OCI-LY3 (cell line): ENCODE results near the gene CCDC27.

ENCODE experiments used
- H2AFZ ChIP-seq: fragments of 200-600, 300-600 bp; shearing (Covaris generic); 2 replicates; pipeline ENCODE4 v1.6.0; 2014; ENCODE audit warnings: antibody characterized with exemption, low read depth, low read length
- H3K27ac ChIP-seq: fragments of 200-600, 300-600 bp; sonication (generic); 2 replicates; pipeline ENCODE4 v1.5.1; 2014; ENCODE audit warnings: mild to moderate bottlenecking, low read length, moderate library complexity, mixed read lengths
- H3K27me3 ChIP-seq: fragments of 200-600, 300-600 bp; sonication (generic); 2 replicates; pipeline ENCODE4 v1.6.1; 2014; ENCODE audit warnings: low read depth, low read length, mixed read lengths
- H3K36me3 ChIP-seq: fragments of 200-600, 300-600 bp; sonication (generic); replicated peaks from 2 replicates; pipeline ENCODE3; 2014; ENCODE audit warnings: low read depth, low read length, mixed read lengths
- H3K4me1 ChIP-seq: fragments of 300-600, 200-600 bp; sonication (generic); 2 replicates; pipeline ENCODE4 v1.6.1; 2014; ENCODE audit warnings: low read length, mixed read lengths
- H3K4me2 ChIP-seq: fragments of 200-600, 300-600 bp; sonication (generic); 2 replicates; pipeline ENCODE4 v1.6.1; 2014; ENCODE audit warnings: low read length, mixed read lengths
- H3K4me3 ChIP-seq: fragments of 300-600, 200-600 bp; sonication (generic); 2 replicates; pipeline ENCODE4 v1.5.1; 2014; ENCODE audit warnings: antibody characterized with exemption, mild to moderate bottlenecking, low read length, moderate library complexity
- H3K79me2 ChIP-seq: fragments of 300-600, 200-600 bp; shearing (Covaris generic); 2 replicates; pipeline ENCODE4 v1.6.1; 2014; ENCODE audit warnings: mild to moderate bottlenecking, low read length, mixed read lengths
- H3K9ac ChIP-seq: fragments of 300-600, 200-600 bp; shearing (Covaris generic); 2 replicates; pipeline ENCODE4 v1.6.0; 2014; ENCODE audit warnings: mild to moderate bottlenecking, low read length, moderate library complexity
- H3K9me3 ChIP-seq: fragments of 200-600, 300-600 bp; shearing (Covaris generic); 2 replicates; pipeline ENCODE4 v1.6.1; 2014; ENCODE audit warnings: low read length, mixed read lengths; ENCODE audit not compliant: insufficient read depth
- H4K20me1 ChIP-seq: fragments of 200-600, 300-600 bp; sonication (generic); 2 replicates; pipeline ENCODE4 v1.6.1; 2016; ENCODE audit warnings: low read length, mixed read lengths; ENCODE audit not compliant: insufficient read depth
- EZH2phosphoT487 ChIP-seq: fragments of 200-600 bp; shearing (Covaris generic); IDR thresholded peaks from 2 replicates; pipeline ENCODE4 v1.6.1; 2018; ENCODE audit warnings: antibody characterized with exemption, mixed run types, low read depth
- TF ChIP-seq, protein P1 (sequence below): fragments of 200-600, 300-600 bp; sonication (generic); IDR thresholded peaks from 2 replicates; pipeline ENCODE4 v1.5.1; 2014; ENCODE audit warnings: antibody characterized with exemption, low read length, low read depth

Gene CCDC27

DNA sequence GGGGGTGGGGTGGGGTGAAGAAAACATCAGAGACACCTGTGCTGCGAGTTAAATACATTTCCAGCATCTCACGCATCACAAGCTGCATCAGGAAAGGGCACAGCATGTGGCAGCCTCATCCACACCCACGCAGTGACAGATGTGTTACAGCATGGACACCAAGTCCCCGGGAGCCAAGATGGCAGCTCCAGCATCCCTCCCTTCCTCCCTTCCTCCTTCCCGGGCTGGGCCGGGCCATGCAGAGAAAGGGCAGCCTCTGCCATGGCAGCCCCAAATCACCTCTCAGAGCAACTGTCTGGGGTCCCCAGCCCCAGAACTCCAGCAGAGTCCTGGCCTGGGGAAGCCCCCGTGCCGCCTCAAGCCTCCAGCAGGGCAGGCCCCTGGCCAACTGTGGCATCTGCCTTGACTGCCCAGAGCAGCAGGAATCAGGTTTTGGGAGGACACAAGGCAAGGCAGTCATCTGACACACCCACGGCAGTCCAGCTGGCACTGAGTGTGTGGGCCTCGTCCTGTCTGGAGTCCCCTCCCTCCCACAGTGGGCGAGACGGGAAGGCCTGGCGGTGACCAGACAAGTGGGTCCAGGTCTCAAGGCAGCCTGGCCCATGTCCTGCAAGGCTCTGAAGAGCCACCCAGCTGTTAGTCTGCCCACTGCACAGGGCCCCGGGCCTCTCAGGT is 26.5 kb downstream of the CCDC27 start:
- no peaks in the 10 kb centered on the region for H3K79me2 ChIP-seq
- TF ChIP-seq, protein P1, sequence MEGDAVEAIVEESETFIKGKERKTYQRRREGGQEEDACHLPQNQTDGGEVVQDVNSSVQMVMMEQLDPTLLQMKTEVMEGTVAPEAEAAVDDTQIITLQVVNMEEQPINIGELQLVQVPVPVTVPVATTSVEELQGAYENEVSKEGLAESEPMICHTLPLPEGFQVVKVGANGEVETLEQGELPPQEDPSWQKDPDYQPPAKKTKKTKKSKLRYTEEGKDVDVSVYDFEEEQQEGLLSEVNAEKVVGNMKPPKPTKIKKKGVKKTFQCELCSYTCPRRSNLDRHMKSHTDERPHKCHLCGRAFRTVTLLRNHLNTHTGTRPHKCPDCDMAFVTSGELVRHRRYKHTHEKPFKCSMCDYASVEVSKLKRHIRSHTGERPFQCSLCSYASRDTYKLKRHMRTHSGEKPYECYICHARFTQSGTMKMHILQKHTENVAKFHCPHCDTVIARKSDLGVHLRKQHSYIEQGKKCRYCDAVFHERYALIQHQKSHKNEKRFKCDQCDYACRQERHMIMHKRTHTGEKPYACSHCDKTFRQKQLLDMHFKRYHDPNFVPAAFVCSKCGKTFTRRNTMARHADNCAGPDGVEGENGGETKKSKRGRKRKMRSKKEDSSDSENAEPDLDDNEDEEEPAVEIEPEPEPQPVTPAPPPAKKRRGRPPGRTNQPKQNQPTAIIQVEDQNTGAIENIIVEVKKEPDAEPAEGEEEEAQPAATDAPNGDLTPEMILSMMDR: no peak
- no peak for TF ChIP-seq EZH2phosphoT487
- H3K36me3 ChIP-seq: peaks cover 13% of the 10 kb centered on the region
- no peak overlapping the region for H3K4me2 ChIP-seq
- H3K27me3 ChIP-seq: no peaks in the 10 kb centered on the region
- H3K9me3 ChIP-seq: no peaks in the 10 kb centered on the region
- H3K4me1 ChIP-seq: peaks cover 7% of the 10 kb centered on the region; the same call in 1 of the 2 replicates
- no peak overlapping the region for H3K4me3 ChIP-seq
- H3K27ac ChIP-seq: no peak overlapping the region
- H4K20me1 ChIP-seq: no peaks in the 10 kb centered on the region
- H2AFZ ChIP-seq: no peak overlapping the region
- H3K9ac ChIP-seq: no peak overlapping the region

DNA sequence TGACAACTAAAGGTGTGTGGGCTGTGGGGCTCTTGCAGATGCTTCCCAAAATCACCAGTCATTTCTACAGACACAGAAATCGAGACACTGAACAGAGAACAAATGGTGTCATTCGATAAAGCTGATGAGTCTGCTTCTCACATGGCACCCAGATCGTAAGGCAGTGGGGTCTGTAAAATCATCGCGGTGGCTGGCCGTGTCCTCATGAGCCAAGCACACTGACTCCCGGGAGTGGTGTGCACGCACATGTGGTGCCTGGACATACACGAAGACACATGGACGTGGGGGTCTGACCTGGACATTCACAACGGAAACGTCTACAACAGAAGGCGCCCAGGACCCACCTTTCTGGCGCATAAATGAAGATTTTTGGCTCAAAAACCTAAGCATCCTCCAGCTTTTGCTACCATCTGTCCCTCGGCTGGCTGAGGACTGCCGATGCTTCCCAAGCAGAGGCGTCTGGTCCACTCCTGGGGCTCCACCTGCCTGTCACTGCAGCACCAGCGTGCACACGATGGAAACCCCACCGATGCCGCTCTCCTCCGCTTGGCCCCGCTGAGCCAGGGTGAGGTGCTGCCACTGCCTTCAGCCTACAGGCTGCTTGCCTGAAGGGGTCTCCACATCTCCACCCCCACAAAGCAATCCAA is 27.1 kb downstream of the CCDC27 start:
- H3K4me1 ChIP-seq: peaks cover 7% of the 10 kb centered on the region; the same call in 1 of the 2 replicates
- no peaks in the 10 kb centered on the region for H3K9me3 ChIP-seq
- no peaks in the 10 kb centered on the region for H4K20me1 ChIP-seq
- H3K27ac ChIP-seq: no peak overlapping the region
- no peaks in the 10 kb centered on the region for H3K79me2 ChIP-seq
- no peaks in the 10 kb centered on the region for H3K27me3 ChIP-seq
- no peak overlapping the region for H2AFZ ChIP-seq
- no peak overlapping the region for H3K4me3 ChIP-seq
- peaks cover 18% of the 10 kb centered on the region for H3K36me3 ChIP-seq
- TF ChIP-seq, protein P1: no peak
- no peak for TF ChIP-seq EZH2phosphoT487
- H3K9ac ChIP-seq: no peak overlapping the region
- no peak overlapping the region for H3K4me2 ChIP-seq

DNA sequence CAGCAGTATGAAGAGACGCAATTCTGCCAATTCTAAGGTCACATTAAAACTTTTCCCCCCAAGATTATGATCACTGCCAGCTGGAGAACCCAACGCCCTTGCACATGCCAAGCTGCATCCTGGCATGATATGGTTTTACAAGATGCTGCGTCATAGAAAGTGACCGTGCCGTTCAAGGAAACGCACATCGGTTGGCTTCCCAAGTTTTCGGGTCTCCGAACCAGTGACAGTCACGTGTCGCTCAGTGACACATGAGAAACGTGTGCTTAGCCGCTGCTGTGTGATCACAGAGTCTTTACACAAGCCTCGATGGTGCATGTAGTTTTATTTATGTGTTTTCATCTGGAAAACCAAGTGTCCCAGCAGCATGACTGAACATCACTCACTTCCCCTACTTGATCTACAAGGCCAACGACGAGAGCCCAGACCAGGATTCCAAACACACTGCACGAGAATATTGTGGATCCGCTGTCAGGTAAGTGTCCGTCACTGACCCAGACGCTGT is 27.7 kb downstream of the CCDC27 start:
- H3K9me3 ChIP-seq: no peaks in the 10 kb centered on the region
- H3K4me3 ChIP-seq: no peak overlapping the region

DNA sequence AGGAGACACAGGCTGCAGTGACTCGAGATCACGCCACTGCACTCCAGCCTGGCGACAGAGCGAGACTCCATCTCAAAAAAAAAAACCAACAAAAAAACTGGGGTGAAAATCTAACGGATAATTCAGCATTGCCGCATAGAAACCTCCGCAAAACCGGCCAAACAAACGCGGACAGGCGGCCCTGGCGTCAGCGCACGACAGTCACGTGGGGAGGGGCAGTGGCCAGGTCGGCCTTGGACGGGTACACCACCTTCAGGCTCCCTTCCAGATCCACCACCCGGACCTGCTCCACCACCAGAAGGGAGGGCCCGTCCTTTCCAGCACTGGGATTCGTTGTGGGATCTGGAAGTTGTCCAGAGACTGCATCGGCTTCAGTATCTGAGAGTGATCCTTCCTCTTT is 28.7 kb downstream of the CCDC27 start:
- Histone ChIP-seq H2AFZ (no peak overlapping the region), H4K20me1 (no peaks in the 10 kb centered on the region), H3K79me2 (no peaks in the 10 kb centered on the region), H3K27ac (no peak overlapping the region), H3K27me3 (no peaks in the 10 kb centered on the region), H3K9ac (no peak overlapping the region), H3K9me3 (no peaks in the 10 kb centered on the region), H3K4me3 (no peak overlapping the region), H3K4me2 (no peak overlapping the region), H3K4me1 (peaks cover 2% of the 10 kb centered on the region; the same call in 1 of the 2 replicates), H3K36me3 (peaks cover 23% of the 10 kb centered on the region)
- TF ChIP-seq, protein P1: no peak
- no peak for TF ChIP-seq EZH2phosphoT487

More for the DNA sequence above, 27.7 kb downstream of the CCDC27 start:
- Histone ChIP-seq H3K9ac (no peak overlapping the region), H3K36me3 (peaks cover 19% of the 10 kb centered on the region), H3K27me3 (no peaks in the 10 kb centered on the region), H3K79me2 (no peaks in the 10 kb centered on the region), H3K27ac (no peak overlapping the region), H2AFZ (no peak overlapping the region), H3K4me1 (peaks cover 7% of the 10 kb centered on the region; the same call in 1 of the 2 replicates), H4K20me1 (no peaks in the 10 kb centered on the region), H3K4me2 (no peak overlapping the region)
- TF ChIP-seq, protein P1: no peak
- no peak for TF ChIP-seq EZH2phosphoT487
